IPS-15b (cell line): ENCODE measurements around the gene PGRMC1.
"Not testable (repeated sequence)": the region's sequence is repeated elsewhere in the genome, so short reads cannot be mapped to it uniquely, and the experiment has no call there.

ENCODE experiments used
- H3K27me3 ChIP-seq: one replicate; pipeline ENCODE4 v1.6.1; 2013; ENCODE audit warnings: low read length; ENCODE audit not compliant: control insufficient read depth, insufficient read depth
- H3K36me3 ChIP-seq: one replicate; pipeline ENCODE4 v1.6.1; 2013; ENCODE audit warnings: low read length; ENCODE audit not compliant: control insufficient read depth, insufficient read depth
- H3K4me1 ChIP-seq: one replicate; pipeline ENCODE4 v1.6.1; 2013; ENCODE audit warnings: mild to moderate bottlenecking, low read length; ENCODE audit not compliant: control insufficient read depth, insufficient read depth
- H3K4me3 ChIP-seq: one replicate; pipeline ENCODE4 v1.5.1; 2013; ENCODE audit warnings: low read depth, low read length
- H3K9ac ChIP-seq: one replicate; pipeline ENCODE4 v1.6.1; 2013; ENCODE audit warnings: low read depth, mild to moderate bottlenecking, low read length
- H3K9me3 ChIP-seq: one replicate; pipeline ENCODE4 v1.6.1; 2013; ENCODE audit warnings: mild to moderate bottlenecking, low read length; ENCODE audit not compliant: control insufficient read depth, insufficient read depth

PGRMC1 gene

GRCh38 chrX:119273420-119274192, 37.5 kb downstream of the PGRMC1 start:
- H3K4me3 ChIP-seq, result peak overlapping the region; percentile 48
- no peaks in the 10 kb centered on the region for H3K36me3 ChIP-seq
- H3K27me3 ChIP-seq, result peaks cover 26% of the 10 kb centered on the region
- no peak overlapping the region for H3K9ac ChIP-seq
- no peaks in the 10 kb centered on the region for H3K4me1 ChIP-seq
- no peaks in the 10 kb centered on the region for H3K9me3 ChIP-seq

- not testable (repeated sequence) for H3K9me3 ChIP-seq, H3K27me3 ChIP-seq, H3K4me1 ChIP-seq, H3K9ac ChIP-seq, H3K4me3 ChIP-seq, H3K36me3 ChIP-seq
Measured at GRCh38 chrX:119282347-119282746, 46.3 kb downstream of the PGRMC1 start.

DNA sequence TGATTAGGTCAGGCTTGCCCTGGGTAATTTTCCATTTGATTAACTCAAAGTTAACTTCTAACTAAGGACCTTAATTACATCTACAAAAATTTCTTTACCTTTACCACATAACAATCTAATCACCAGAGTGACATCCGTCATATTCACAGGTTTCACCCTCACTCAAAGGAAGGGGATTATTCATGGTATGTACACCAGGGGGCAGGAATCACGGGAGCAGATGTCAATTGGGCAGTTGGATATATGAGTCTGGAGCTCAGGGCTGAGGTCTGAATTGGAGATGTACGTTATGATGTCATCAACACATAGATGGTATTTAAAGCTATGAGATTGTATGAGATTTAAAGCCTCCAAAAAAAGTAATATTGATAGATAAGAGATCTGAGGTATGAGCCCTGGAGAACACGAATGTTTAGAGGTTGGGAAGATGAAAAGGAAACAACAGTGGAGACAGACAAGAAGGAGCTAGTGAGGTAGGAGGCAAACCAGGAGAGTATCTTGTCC, 52.9 kb downstream of the PGRMC1 start:
- Histone ChIP-seq H3K27me3 (no peaks in the 10 kb centered on the region), H3K9ac (no peak overlapping the region), H3K4me3 (no peak overlapping the region), H3K4me1 (no peaks in the 10 kb centered on the region), H3K9me3 (no peaks in the 10 kb centered on the region), H3K36me3 (no peaks in the 10 kb centered on the region)

GRCh38 chrX:119290476-119290875, 54.4 kb downstream of the PGRMC1 start:
- Histone ChIP-seq H3K4me1 (no peaks in the 10 kb centered on the region), H3K27me3 (no peaks in the 10 kb centered on the region), H3K9me3 (no peaks in the 10 kb centered on the region), H3K4me3 (no peak overlapping the region), H3K36me3 (no peaks in the 10 kb centered on the region), H3K9ac (no peak overlapping the region)

DNA sequence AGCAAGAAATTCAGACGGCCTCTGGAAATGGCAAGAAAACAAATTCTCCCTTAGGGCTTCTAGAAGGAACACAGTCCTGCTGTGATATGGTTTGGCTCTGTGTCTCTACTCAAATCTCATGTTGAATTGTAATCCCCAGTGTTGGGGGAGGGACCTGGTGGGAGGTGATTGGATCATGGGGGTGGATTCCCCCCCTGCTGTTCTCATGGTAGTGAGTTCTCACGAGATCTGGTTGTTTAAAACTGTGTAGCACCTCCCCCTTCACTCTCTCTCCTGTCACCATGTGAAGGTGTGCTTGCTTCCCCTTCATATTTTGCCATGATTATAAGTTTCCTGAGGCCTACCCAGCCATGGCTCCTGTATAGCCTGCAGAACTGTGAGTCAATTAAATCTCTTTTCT, 55.2 kb downstream of the PGRMC1 start:
- not testable (repeated sequence) for H3K9ac ChIP-seq, H3K4me1 ChIP-seq, H3K36me3 ChIP-seq, H3K4me3 ChIP-seq, H3K27me3 ChIP-seq, H3K9me3 ChIP-seq

DNA sequence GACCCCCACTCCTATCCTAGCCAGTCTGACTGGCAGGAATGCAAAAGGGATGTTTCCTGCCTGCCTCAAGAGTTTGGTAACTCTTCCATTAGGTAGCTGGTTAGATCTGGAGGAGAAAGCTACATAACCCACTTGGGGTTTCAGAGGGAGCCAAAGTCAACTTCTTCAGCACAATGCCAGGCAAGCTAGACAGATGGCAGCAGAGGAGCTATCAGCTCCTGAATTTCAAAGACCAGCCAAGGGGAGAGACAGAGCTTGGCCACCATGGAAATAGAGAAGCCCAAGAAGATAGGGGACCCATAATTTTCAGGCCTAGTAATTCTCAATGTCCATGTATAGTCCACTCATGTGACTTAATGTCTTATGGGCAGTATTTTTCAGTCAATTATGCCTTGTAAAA, 56.4 kb downstream of the PGRMC1 start:
- H3K36me3 ChIP-seq, result no peaks in the 10 kb centered on the region
- H3K9ac ChIP-seq, result no peak overlapping the region
- H3K4me1 ChIP-seq, result no peaks in the 10 kb centered on the region
- H3K4me3 ChIP-seq, result no peak overlapping the region
- H3K9me3 ChIP-seq, result no peaks in the 10 kb centered on the region
- no peaks in the 10 kb centered on the region for H3K27me3 ChIP-seq
